PFSK-1 (cell line): ENCODE measurements around the gene CCND2.

Source experiments
- FOXP2 ChIP-seq: optimal IDR thresholded peaks from 2 replicates; pipeline ENCODE3; 2011; ENCODE audit warnings: borderline replicate concordance, control low read depth, inconsistent platforms; ENCODE audit not compliant: insufficient read depth; ENCODE audit errors: extremely low read length, extremely low read depth
- POLR2AphosphoS5 ChIP-seq: IDR thresholded peaks from 2 replicates; pipeline ENCODE4 v1.6.1; 2012; ENCODE audit warnings: low read depth, mild to moderate bottlenecking, control low read depth, low read length, moderate library complexity
- SIN3A ChIP-seq: IDR thresholded peaks from 2 replicates; pipeline ENCODE4 v1.6.1; 2012; ENCODE audit warnings: mild to moderate bottlenecking, low read length, moderate library complexity, borderline replicate concordance; ENCODE audit not compliant: insufficient read depth
- TAF1 ChIP-seq: IDR thresholded peaks from 2 replicates; pipeline ENCODE4 v1.6.1; 2012; ENCODE audit warnings: low read length, control low read depth, borderline replicate concordance; ENCODE audit not compliant: insufficient read depth
- TF ChIP-seq, protein P1 (sequence below), 2 experiments: IDR thresholded peaks; 2 replicates each; pipeline versions ENCODE4 v1.6.1 to v1.8.0; 2011 to 2012; ENCODE audit warnings: low read depth in 2 of 2, low read length in 2 of 2, control low read depth in 1 of 2, inconsistent platforms in 1 of 2, mild to moderate bottlenecking in 1 of 2, moderate library complexity in 1 of 2; ENCODE audit not compliant: insufficient read depth in 1 of 2

Gene CCND2

GRCh38 chr12:4241592-4241991, 32.0 kb upstream of the CCND2 start:
- no peak for TF ChIP-seq POLR2AphosphoS5

- TF ChIP-seq FOXP2 (no peak), POLR2AphosphoS5 (no peak), SIN3A (no peak), TAF1 (no peak)
- TF ChIP-seq, protein P1, sequence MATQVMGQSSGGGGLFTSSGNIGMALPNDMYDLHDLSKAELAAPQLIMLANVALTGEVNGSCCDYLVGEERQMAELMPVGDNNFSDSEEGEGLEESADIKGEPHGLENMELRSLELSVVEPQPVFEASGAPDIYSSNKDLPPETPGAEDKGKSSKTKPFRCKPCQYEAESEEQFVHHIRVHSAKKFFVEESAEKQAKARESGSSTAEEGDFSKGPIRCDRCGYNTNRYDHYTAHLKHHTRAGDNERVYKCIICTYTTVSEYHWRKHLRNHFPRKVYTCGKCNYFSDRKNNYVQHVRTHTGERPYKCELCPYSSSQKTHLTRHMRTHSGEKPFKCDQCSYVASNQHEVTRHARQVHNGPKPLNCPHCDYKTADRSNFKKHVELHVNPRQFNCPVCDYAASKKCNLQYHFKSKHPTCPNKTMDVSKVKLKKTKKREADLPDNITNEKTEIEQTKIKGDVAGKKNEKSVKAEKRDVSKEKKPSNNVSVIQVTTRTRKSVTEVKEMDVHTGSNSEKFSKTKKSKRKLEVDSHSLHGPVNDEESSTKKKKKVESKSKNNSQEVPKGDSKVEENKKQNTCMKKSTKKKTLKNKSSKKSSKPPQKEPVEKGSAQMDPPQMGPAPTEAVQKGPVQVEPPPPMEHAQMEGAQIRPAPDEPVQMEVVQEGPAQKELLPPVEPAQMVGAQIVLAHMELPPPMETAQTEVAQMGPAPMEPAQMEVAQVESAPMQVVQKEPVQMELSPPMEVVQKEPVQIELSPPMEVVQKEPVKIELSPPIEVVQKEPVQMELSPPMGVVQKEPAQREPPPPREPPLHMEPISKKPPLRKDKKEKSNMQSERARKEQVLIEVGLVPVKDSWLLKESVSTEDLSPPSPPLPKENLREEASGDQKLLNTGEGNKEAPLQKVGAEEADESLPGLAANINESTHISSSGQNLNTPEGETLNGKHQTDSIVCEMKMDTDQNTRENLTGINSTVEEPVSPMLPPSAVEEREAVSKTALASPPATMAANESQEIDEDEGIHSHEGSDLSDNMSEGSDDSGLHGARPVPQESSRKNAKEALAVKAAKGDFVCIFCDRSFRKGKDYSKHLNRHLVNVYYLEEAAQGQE (IDR thresholded peaks at IDR 0.05; ENCODE audit: insufficient read depth in 1 of 2, low read depth in 2 of 2, low read length in 2 of 2): no peak
These were observed 31.0 kb upstream of the CCND2 start for GRCh38 chr12:4242595-4242994.

DNA sequence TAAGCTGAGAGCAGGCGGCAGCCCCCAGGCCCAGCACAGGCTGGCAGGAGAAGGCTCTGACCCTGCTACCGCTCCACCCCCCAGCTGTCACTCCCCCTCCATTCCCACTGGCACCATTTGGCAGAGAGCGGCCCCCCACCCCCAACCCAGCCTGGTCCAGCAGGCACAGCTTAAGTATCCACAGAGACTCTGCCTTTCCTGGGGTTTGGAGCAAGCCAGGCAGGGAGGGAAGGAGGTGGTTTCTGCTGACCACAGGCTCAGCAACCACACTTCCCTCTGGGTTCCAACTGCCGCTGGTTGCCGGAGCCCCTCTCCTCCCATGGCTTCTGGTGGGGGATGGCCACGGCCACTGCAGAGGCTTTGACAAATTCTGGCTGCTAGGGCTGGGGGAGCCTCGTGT, 30.5 kb upstream of the CCND2 start:
- TF ChIP-seq, protein P1 (IDR thresholded peaks at IDR 0.05; ENCODE audit: insufficient read depth in 1 of 2, low read depth in 2 of 2, low read length in 2 of 2): no peak
- TF ChIP-seq SIN3A (no peak), FOXP2 (no peak), TAF1 (no peak), POLR2AphosphoS5 (no peak)

DNA sequence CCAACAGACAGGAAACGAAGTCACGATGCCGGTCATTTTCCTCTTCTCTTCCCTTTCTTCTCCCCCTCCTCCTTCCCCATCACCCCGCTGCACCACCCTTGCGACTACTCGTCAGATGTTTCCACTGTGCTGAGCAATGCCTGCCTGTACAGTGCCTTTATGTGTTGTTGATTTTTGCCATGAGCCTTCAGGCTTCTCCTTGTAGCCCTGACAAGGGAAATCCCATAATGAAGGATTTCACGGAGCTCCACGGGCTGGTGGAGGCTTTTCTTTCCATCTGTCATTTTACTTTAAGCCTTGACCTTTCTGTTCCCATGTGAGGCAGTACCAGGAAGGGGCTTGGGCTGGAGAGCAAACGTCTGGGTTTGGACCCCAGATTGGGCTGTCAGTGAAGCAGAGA, 28.7 kb upstream of the CCND2 start:
- TF ChIP-seq POLR2AphosphoS5 (no peak), FOXP2 (no peak), TAF1 (no peak), SIN3A (no peak)
- TF ChIP-seq, protein P1 (IDR thresholded peaks at IDR 0.05; ENCODE audit: insufficient read depth in 1 of 2, low read depth in 2 of 2, low read length in 2 of 2): no peak

GRCh38 chr12:4245446-4245845, 28.1 kb upstream of the CCND2 start:
- no peak for TF ChIP-seq SIN3A
- TF ChIP-seq, protein P1 (IDR thresholded peaks at IDR 0.05; ENCODE audit: insufficient read depth in 1 of 2, low read depth in 2 of 2, low read length in 2 of 2): no peak

DNA sequence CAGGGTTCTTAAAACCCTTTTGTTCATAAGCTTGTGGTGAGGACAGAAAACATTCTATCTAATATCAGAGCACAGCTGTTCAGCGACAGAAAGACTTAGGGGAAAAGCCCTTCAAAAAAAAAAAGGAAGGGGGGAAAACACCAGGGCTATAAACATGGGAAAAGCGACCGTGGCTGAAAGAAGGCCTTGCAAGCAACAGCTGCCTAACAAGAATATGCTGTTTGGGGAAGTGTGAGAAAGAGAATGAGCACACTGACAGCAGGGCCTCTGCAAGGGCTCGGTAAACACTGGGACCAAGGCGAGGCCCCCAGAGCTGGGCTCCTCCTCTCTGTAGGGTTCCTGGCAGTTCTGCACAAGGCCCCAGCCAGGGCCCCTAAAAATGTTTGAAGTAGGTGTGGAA, 27.4 kb upstream of the CCND2 start:
- TF ChIP-seq POLR2AphosphoS5: no peak
- TF ChIP-seq, protein P1 (IDR thresholded peaks at IDR 0.05; ENCODE audit: insufficient read depth in 1 of 2, low read depth in 2 of 2, low read length in 2 of 2): no peak
- no peak for TF ChIP-seq FOXP2
- TF ChIP-seq TAF1: no peak
- TF ChIP-seq SIN3A: no peak
